ENCODE measurements around the gene STUM.

Gene STUM

DNA sequence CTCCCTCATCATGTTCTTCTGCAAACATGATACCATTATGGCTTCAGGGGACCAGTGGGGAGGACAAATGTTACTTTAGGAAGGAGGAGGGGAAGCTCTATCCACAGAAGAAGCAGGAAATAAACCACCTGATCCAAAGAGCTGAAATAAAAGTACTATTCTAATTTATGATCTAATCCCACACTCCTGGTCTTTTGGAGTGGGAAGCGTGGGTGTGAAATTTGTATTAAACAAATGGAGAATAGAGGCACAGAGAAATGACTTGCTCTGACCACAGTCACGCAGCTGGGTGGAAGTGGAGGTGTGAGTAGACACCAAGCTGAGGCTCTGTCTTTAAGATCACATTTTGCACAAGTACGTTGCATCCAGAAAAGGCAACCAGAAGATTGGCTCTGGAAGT is 14.5 kb upstream of the STUM start:
- no peak for DNase-seq

DNA sequence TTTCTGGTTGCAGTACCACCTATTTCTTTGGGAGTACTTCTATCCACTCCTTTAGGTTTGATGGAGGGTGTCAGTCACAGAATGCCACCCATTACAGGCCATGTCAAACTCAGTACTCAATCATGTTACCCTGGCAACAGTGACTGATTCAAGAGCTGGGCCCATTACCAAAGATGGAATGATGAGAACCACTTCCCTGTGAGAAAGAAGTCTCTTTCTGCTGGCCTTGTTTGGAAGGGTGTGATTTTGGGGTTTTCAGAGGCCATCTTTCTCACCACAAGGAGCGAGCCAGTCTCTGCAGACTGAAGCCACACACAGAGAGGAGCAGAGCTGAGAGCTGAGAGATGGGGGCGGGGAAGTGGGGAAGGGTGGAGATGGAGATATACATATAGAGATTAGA is 13.9 kb upstream of the STUM start:
- DNase-seq: no peak

DNA sequence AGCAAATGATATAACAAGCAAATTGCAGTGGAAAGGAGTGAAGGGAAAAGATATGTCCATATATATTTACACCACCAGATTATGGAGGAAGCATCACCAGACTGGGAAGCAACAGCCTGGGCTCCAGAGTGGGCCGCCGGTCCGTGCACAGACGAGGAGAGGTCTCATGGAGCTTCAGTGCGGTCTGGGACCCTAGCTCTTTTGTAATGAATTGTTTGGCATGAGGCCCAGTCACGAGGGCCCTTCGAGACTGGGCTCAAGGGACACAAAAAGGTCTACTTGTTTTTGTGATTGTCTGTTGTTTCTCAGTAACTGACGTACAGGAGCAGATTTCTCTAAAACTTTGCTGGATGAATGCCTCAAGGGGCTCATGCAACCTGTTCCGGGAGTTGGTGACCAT is 12.9 kb upstream of the STUM start:
- no peak for DNase-seq

DNA sequence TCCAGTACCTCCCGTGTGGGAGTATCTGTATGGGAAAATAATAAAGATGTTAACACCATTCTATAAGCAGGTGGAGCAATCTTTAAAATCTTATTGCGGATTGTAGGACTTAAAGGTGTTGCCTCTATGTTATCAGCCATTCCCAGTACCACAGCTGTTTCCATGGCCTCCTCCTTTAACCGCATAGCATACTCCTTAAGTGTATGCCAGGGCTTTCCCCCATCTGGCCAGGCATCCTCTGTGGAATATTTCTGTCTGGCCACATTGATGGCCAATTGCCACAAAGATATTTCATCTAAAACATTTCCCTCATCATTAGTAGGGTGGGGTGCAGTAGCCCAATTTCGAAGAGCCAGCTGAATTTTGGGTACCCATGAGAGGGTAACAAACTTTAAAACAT is 7.3 kb upstream of the STUM start:
- DNase-seq: no peak

DNA sequence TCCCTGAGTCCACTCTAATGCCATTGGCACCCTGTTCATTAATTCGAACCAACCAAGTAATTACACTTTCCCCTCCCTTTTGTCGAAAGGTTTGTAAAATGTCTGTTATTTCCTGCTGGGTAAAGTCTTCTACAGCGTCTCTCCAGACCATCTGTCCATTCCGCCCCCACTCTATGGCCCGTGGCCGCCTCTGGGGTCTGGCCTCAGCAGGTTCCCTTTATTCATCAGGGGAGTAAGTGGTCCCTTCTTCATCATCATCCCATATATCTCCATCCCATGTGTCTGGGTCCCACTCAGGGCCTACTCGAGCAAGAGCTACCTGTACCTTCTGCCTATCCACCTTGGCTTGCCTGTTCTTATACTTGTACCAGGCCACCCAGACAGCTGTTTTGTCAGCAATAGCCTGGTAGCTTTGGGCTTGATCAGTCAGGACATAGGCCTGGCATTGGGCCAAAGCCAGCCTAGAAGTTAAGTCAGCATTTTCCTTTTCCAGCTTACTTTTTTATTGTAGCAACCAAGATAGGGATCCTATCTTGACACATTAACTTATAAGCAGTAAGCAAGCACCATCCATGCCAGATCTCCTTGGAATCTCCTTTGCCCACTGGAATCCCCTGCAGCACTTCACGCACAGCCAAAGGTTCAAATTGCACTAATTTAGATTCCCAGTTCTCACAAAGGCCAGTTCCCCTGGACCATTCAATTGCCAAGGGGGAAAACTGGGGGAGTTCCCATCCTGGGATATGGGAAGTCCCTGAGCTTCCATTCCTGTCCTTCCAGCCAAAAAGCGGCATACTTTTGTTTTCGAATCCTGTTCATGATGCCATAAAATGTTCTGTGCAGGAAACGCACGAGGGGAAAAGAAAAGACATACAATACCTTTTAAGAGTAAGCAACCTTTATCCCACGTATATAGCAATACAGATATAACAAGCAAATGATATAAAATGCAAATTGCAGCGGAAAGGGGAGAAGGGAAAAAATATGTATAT is 6.6 kb upstream of the STUM start:
- DNase-seq: no peak

DNA sequence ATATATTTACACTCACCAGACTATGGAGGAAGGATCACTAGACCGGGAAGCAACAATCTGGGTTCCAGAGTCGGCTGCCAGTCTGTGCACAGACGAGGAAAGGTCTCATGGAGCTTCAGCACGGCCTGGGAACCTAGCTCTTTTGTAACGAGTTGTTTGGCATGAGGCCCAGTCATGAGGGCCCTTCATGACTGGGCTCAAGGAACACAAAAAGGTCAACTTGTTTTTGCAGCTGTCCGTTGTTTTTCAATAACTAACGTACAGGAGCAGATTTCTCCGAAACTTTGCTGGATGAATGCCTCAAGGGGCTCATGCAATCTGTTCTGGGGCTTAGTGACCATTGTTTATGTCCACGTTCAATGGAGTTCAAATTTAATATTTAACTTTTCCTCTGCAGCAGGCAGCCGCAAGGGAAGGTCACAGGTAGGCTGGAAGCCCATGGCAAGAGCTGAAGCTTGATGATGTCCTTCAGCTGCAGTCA is 5.9 kb upstream of the STUM start:
- DNase-seq: no peak

DNA sequence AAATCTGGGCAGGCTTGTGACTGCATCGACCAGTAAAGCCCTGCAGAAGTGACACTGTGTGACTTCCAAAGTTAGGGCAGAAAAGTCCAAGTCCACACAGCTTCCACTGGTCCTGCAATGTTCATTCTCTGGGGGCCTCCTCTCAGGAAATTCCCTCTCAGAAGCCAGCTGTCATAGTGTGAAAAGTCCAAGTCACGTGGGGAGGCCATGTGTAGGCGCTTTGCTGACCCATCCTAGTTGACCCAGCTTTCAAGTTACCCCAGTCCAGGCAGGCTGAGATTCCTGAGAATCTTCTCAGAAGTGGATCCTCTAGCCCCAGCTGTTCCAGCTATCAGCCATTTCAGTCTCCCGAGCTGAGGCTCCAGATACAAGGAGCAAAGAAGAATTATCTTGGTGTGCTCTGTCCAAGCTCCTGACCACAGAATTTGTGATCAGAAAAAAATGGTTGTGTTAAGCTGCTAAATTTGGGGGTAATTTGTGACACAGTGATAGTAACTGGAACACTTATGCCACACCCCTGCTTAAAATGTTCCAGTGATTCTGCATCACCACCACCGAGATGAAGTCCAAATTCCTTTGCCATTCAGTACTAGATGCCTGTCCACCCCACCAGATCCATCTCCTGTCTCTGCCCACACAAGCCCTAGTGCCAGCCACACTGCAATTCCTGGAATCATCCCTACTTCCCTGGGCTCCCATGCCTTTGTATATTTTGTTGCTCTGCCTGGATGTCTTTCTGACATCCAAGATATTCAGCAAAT is 2.5 kb upstream of the STUM start:
- DNase-seq: no peak

DNA sequence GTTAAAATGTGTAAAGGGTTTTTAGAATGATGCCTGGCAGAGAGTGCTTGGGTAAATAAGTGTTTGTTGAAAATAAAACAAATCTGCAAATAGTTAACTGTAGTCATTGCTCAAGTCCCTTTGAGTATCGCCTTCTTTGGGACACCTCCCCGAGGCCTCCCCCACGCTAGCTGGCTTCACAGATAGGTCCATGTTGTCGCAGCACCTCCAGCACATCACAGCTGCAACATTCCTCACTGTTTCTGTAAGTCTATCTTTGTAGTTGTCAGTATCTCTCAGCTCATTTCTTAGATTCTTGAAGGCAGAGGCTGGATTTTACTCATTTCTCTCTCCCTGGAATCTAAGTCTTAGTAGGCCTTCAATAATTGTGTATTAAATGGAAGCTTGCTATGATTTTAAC is 1.6 kb upstream of the STUM start:
- no peak for DNase-seq

DNA sequence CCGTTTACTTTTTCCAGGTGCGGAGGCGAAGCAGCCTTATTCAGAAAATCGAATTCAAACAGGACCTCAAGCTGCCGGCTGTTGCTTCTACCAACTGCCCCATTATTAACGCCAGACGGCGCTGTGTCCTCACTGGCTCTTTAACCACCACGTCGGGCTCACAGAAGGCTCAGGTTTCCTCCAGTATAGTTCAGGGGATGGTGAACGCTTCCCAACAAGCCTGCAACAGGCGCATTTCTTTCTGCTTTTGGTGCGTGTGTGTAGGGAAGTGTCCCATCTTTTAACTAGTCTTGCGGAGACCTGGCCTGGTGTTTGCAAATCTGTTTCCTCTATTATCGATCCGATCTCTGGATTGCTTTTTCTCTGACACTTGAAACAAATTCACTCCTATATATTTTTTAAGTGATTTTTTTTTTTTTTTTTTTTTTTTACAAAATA is 791 bp upstream of the STUM start:
- peak; percentile 10 to 74 for DNase-seq

DNA sequence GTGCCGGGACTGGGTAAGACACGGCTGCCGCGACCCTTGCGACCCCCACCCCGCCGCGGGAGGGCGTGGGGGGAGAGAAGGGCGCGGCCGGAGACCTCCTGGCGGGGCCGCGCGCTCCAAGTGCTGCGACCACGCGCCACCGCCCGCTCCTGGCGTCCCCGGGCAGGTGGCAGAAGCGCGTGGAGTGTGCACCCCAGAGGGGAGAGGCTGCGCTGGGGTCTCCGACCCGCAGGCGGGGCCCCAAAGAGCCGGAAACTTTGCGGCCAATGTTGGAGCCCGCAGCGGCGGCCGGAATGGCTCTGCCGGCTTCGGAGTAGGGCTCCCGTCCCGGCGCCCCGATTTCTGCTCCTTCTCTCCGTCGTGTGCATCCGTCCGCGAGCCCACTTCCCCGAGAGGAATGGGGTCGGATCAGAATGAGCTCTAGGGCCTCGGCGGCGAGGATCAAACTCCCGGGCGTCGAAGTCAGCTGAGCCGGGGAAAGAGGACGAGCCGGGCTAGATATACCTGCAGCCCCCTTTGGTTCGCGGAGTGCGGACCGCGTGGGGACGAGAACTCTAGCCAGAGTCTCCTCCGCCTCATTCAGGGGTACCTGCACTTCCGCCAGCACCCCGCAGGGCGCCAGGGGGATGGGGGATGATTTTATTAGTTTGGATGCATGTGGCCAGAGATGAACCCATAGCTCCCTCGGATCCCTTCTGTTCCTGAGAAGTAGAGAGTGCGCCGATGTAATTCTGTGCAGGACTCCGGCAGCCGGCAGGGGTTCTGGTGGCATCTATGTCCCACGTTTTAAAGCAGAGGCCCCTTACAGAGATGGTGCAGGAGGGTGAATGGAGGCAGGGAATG is 751 bp downstream of the STUM start:
- no peak for DNase-seq

DNA sequence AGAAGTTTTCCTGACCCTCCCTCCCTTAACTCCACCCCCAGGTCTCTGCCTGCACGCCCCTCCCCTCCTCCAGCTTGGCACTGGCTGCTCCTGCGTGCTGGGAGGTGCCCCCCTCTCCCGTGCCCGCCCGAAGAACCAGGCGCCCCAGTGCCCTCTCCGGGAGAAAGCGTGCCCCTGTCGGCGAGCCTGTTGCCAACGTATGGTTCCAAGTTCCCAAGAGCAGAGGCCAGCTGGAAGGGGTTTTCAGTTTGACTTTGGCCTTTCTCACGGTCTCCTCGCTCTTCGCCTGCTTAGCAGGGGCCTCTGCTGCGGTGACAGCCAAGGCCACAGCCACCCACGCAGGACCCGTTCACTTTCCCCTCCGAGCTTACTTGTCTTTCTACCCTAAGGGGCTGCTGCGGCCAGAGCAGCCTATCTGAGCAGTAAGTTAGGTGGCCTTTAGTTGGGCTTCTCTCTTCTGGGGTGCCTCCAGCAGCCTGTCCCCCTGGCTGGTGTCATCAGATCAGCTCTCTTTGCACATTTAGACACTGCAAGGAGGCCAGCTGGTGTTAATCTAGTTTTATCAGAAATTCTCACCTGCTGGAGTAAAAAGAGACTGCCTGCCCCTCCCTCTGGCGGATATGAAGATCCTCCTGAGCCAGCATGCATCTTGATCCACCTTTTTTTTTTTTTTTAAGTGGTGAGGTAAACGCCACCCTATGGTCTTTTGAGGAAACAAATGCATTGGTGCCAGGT is 1.5 kb downstream of the STUM start:
- no peak for DNase-seq

DNA sequence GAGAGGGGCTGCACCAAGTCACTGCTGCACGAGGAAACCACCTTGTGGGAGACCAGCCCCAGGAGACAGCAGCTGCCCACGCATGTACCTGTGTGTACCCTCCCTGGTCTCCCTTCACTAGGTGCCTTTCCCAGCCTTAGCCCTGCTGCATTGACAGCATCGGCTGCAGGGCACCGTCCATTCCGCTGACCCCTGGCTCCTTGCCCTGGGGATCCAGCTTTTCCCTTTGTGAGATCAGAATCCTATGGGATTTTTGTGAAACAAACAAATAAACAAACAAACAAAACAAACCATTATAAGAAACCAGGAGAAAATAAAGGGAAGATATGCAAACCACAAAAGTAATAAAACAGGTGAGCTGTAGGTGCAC is 2.1 kb downstream of the STUM start:
- DNase-seq: no peak

DNA sequence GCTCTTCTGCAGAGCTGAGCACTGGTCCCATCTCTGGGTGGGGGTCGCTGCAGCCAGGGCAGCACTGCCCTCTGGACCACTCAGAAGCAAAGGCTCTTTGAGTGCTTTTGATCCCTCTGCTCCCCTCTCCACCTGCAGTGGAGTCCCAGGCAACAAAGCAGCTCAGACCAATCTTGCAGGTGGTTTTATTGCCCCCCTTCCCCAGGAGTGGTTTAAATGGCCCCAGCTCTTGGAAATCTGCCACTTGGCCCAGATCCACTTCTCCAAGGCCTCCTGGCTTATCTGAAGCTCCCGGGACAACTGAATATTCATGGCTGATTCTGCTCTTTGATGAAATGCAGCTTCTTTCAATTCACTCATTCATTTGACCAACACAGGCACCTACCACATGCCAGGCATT is 2.7 kb downstream of the STUM start:
- DNase-seq: no peak

DNA sequence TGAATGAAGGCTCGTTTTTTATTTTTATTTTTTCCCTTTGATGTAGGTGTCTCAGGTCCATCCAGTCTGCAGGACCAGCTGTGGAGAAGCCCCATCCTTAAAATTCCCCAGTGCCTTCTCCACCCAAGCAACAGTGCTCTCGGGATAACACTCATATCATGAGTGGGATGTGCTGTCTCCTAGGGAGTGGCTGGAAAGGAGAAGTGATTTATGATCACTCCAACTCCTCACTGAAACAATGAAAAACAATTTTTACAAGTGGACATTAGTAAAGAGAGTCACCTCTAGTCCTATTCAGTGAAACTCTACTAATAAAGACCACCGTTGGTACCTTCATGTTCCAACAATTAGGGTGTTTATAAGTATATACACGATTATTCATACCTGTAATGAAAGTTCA is 3.5 kb downstream of the STUM start:
- DNase-seq: no peak

DNA sequence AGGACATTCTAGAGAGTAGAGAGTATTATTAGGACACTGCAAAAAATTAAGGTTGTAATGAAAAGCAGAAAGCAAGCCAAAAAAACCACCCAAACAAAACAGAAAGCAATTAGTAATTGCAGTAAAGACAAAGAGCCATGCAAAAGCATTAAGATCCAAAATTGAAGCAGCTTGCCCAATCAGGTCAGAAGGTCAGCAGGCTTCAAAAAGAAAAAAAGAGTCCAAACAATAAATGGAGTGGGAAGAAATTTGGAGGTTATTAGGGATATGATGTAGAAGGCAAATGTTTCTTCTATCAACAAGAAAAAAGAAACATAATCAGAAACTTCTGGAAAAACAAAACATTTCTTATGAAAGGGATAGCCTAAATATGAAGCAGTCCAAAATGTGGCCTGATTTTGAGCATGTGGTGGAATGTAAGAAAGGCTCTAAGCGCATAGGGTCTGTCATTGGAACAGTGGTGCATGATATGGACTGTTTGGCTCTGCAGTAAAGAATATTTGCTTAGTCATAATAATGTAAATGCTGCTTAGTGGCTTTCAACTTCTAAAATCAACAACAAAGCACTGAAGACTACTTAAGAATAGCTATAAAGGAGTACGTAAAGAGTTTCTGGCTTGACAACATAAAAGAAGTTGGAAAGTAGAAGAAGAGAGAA is 4.8 kb downstream of the STUM start:
- no peak for DNase-seq

DNA sequence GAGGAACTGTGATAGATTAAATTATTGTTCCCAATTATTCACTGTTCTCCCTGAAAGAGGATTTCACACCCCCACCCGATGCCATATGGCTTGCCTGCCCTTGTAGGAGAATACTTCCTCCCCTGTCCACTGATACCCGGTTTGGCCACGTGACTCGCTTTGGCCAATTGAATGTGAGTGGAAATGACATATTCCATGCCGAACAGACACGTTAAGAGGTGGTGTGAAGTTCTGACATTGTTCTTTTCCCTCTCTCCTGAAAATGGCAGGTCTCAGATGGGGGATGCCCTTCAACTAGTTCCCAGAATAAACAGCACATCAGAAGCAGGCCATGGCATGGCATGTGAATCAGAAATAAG is 5.3 kb downstream of the STUM start:
- no peak for DNase-seq

DNA sequence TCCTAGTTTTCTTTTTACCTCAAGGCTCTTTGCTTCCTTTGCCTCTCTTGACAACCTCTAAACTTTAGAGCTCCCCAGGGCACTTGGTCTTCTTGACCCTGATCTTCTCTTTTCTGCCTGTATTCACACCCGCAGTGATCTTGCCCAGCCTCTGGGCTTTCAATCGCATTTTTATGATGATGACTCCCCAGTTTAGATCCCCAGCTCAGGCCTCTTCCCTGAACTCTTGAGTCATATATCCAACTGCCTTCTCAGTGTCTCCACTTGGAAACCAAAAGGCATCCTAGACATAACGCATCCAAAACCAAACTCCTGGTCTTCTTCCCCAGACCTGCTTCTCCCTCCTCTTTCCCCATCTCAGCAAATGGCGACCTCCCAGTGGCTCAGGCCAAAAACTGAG is 6.5 kb downstream of the STUM start:
- no peak for DNase-seq

DNA sequence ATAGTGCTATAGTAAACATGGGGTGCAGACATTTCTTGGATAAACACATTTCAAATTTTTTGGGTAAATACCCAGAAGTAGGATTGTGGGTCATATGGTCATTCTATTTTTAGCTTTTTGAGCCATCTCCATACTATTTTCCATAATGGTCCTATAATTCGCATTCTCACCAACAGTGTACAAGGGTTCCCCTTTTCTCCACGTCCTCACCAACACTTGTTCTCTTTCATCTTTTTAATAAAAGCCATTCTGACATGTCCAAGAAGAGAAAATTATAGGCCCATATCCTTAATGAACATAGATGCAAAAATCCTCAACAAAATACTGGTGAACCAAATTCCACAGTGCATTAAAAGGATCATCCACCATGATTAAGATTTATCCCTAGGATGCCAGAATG is 8.9 kb downstream of the STUM start:
- DNase-seq: no peak

DNA sequence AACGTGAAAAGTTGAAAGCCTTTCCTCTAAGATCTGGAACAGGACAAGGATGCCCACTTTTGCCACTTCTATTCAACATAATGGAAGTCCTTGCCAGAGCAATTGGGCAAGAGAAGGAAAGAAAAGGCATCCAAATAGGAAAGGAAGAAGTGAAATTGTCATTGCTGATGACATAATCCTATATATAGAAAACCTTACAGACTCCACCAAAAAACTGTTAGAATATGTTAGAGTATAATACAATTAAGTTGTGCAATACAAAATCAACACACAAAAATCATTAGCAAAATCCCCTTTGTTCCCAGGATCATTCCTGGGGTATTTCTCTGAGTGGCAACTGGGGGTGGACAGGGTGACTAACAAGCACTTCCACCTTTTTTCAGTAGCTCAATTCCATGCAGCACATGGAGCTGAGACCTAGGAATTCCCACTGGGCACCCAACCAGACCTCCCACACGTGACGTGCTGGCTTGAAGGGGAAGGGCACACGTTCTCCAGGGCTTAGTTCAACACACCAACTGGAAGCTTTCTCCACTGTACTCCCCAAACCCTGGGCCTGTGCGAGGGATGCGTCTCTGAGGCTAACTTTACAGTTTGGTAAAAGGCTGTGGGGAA is 9.6 kb downstream of the STUM start:
- no peak for DNase-seq

DNA sequence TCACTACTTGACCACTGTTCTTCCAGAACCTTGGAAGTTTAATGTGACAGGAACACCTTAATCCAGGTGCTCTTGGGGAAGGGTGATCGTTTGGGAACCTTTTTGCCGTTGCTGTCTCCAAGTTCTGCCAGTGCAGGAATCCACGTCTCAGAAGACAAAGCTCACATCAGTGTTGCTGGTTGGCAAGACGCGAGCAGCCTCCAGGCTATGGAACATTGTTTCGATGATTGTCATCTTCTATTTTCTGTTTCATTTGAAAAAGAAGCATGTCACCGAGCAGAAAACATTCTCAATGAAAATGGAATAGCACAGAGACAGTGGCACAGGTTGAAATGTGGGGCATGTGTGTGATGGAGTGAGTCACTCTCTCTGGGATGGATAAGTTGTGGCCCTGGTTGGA is 11.7 kb downstream of the STUM start:
- no peak for DNase-seq

DNA sequence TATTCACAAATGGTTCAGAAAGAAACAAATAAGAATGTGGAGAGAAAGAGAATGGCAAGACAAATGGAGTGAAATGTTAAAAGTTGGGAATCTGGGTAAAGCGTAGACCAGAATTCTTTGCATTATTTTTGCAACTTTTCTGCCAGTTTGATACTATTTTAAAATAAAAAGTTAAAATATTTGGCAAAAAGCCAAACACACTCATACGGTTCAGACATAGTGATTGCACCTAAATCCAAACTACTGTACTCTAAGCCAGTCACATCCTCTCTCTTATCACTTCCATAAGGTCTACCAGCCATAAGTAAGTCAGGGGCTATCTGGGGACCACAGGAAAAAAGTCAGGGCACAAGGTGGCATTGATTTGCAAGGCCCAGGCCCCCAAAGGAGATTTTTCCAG is 14.4 kb downstream of the STUM start:
- no peak for DNase-seq

DNA sequence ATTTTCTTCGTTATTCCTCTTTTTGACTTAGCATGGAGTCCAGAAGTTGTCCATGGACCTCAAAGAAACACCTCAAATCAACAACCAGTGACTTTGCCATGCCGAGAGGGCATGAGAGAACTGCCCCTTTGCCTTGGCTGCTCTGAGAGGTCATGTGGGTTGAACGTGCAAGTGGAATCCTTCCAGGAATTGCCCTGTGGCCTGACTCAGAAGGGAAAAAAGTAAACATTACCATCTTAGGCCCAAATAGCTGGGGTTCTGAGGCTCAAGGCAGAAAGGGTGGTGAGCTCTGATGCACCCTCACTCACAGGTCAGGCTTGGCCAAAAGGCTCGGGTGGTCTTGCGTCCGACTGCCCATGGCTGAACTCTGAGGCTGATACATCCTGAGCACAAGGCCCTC is 15.1 kb downstream of the STUM start:
- DNase-seq: no peak

Data from cerebellar nuclear complex (tissue), 1 donor.